Ectodermal cell (in vitro differentiated cells): Measurements from ENCODE around the gene SND1.

Source experiments
- H3K27ac ChIP-seq: 2 replicates; pipeline ENCODE4 v1.7.0; 2013; ENCODE audit warnings: mild to moderate bottlenecking, low read depth, low read length; ENCODE audit not compliant: insufficient read depth, poor library complexity, severe bottlenecking
- H3K27me3 ChIP-seq: 2 replicates; pipeline ENCODE4 v1.7.0; 2013; ENCODE audit warnings: mild to moderate bottlenecking, low read length; ENCODE audit not compliant: insufficient read depth, control insufficient read depth, poor library complexity, severe bottlenecking
- H3K36me3 ChIP-seq: one replicate; pipeline ENCODE4 v1.7.0; 2013; ENCODE audit warnings: low read length; ENCODE audit not compliant: control insufficient read depth, insufficient read depth
- H3K4me1 ChIP-seq: one replicate; pipeline ENCODE4 v1.7.0; 2013; ENCODE audit warnings: low read length; ENCODE audit not compliant: control insufficient read depth, insufficient read depth
- H3K4me3 ChIP-seq: 2 replicates; pipeline ENCODE4 v1.7.0; 2013; ENCODE audit warnings: low read depth, low read length, control low read depth; ENCODE audit not compliant: insufficient read depth
- H3K9me3 ChIP-seq: 2 replicates; pipeline ENCODE4 v1.7.0; 2013; ENCODE audit warnings: mild to moderate bottlenecking, low read length, moderate library complexity; ENCODE audit not compliant: control insufficient read depth
- WGBS, 2 experiments: methylation state at CpG; one replicate each; pipeline ENCODE4 v1.1.7; 2013; ENCODE audit warnings: missing lambda C conversion rate in 2 of 2; 5-methylcytosine and 5-hydroxymethylcytosine counted together

The SND1 gene

GRCh38 chr7:127854383-127854782 lies 202.4 kb downstream of the SND1 start:
- Histone ChIP-seq H3K36me3 (no peaks in the 10 kb centered on the region), H3K27me3 (no peaks in the 10 kb centered on the region), H3K9me3 (no peaks in the 10 kb centered on the region), H3K27ac (no peak overlapping the region), H3K4me3 (no peak overlapping the region), H3K4me1 (peaks cover 3% of the 10 kb centered on the region)
- WGBS, 2 experiments: 80 to 100% methylated on average over 1 of the region's 2 CpGs

GRCh38 chr7:127857464-127857841 lies 205.5 kb downstream of the SND1 start:
- Histone ChIP-seq H3K9me3 (no peaks in the 10 kb centered on the region), H3K4me1 (no peaks in the 10 kb centered on the region), H3K4me3 (no peak overlapping the region), H3K27me3 (no peaks in the 10 kb centered on the region), H3K27ac (no peak overlapping the region), H3K36me3 (no peaks in the 10 kb centered on the region)
- WGBS, 2 experiments: 96 to 99% methylated on average over 4 of the region's 4 CpGs

- H3K36me3 ChIP-seq: no peaks in the 10 kb centered on the region
- no peaks in the 10 kb centered on the region for H3K9me3 ChIP-seq
- WGBS, 2 experiments: 94 to 96% methylated on average over 14 of the region's 14 CpGs
- H3K4me1 ChIP-seq: no peaks in the 10 kb centered on the region
- no peak overlapping the region for H3K27ac ChIP-seq
- H3K4me3 ChIP-seq: no peak overlapping the region
- H3K27me3 ChIP-seq: no peaks in the 10 kb centered on the region
These were observed 206.3 kb downstream of the SND1 start for GRCh38 chr7:127858091-127858914.

GRCh38 chr7:127858915-127859189 lies 206.9 kb downstream of the SND1 start:
- Histone ChIP-seq H3K4me3 (no peak overlapping the region), H3K4me1 (no peaks in the 10 kb centered on the region), H3K27me3 (no peaks in the 10 kb centered on the region), H3K9me3 (no peaks in the 10 kb centered on the region), H3K27ac (no peak overlapping the region), H3K36me3 (no peaks in the 10 kb centered on the region)
- 69 to 91% methylated on average over 1 of the region's 1 CpG for WGBS, 2 experiments

GRCh38 chr7:127859330-127859729 lies 207.3 kb downstream of the SND1 start:
- Histone ChIP-seq H3K27ac (no peak overlapping the region), H3K4me3 (no peak overlapping the region), H3K4me1 (no peaks in the 10 kb centered on the region), H3K27me3 (no peaks in the 10 kb centered on the region), H3K9me3 (no peaks in the 10 kb centered on the region), H3K36me3 (no peaks in the 10 kb centered on the region)
- 0% methylated on average over 1 of the region's 1 CpG for WGBS, 2 experiments

GRCh38 chr7:127862525-127862924 lies 210.5 kb downstream of the SND1 start:
- Histone ChIP-seq H3K9me3 (no peaks in the 10 kb centered on the region), H3K27me3 (no peaks in the 10 kb centered on the region), H3K4me3 (no peak overlapping the region), H3K27ac (no peak overlapping the region), H3K4me1 (peaks cover 5% of the 10 kb centered on the region), H3K36me3 (no peaks in the 10 kb centered on the region)
- WGBS, 2 experiments: 91 to 94% methylated on average over 5 of the region's 5 CpGs

GRCh38 chr7:127863082-127863481 lies 211.1 kb downstream of the SND1 start:
- Histone ChIP-seq H3K27me3 (no peaks in the 10 kb centered on the region), H3K4me3 (no peak overlapping the region), H3K27ac (no peak overlapping the region), H3K36me3 (no peaks in the 10 kb centered on the region), H3K9me3 (no peaks in the 10 kb centered on the region), H3K4me1 (peaks cover 5% of the 10 kb centered on the region)
- 96% methylated on average over 3 of the region's 3 CpGs for WGBS, 2 experiments

- Histone ChIP-seq H3K4me1 (peaks cover 5% of the 10 kb centered on the region), H3K4me3 (no peak overlapping the region), H3K27me3 (no peaks in the 10 kb centered on the region), H3K27ac (no peak overlapping the region), H3K36me3 (no peaks in the 10 kb centered on the region), H3K9me3 (no peaks in the 10 kb centered on the region)
- WGBS, 2 experiments: 77 to 87% methylated on average over 1 of the region's 1 CpG
These were observed 213.5 kb downstream of the SND1 start for GRCh38 chr7:127865466-127865865.

GRCh38 chr7:127870231-127870907 lies 218.4 kb downstream of the SND1 start:
- H3K36me3 ChIP-seq: no peaks in the 10 kb centered on the region
- H3K27ac ChIP-seq: no peak overlapping the region
- H3K4me3 ChIP-seq: no peak overlapping the region
- WGBS, 2 experiments: 93 to 98% methylated on average over 4 to 5 of the region's 6 CpGs
- no peaks in the 10 kb centered on the region for H3K27me3 ChIP-seq
- no peaks in the 10 kb centered on the region for H3K9me3 ChIP-seq
- H3K4me1 ChIP-seq: peaks cover 5% of the 10 kb centered on the region

GRCh38 chr7:127871226-127871625 lies 219.2 kb downstream of the SND1 start:
- 93 to 95% methylated on average over 3 of the region's 3 CpGs for WGBS, 2 experiments
- H3K4me3 ChIP-seq: no peak overlapping the region
- H3K9me3 ChIP-seq: no peaks in the 10 kb centered on the region
- H3K36me3 ChIP-seq: no peaks in the 10 kb centered on the region
- peaks cover 5% of the 10 kb centered on the region for H3K4me1 ChIP-seq
- H3K27ac ChIP-seq: no peak overlapping the region
- H3K27me3 ChIP-seq: no peaks in the 10 kb centered on the region
